ENCODE measurements around the gene PKIG.
A peak's percentile ranks its signal among the peaks of the same experiment; 100 is the strongest.
"Not testable (repeated sequence)": the region's sequence is repeated elsewhere in the genome, so short reads cannot be mapped to it uniquely, and the experiment has no call there.

PKIG gene

DNA sequence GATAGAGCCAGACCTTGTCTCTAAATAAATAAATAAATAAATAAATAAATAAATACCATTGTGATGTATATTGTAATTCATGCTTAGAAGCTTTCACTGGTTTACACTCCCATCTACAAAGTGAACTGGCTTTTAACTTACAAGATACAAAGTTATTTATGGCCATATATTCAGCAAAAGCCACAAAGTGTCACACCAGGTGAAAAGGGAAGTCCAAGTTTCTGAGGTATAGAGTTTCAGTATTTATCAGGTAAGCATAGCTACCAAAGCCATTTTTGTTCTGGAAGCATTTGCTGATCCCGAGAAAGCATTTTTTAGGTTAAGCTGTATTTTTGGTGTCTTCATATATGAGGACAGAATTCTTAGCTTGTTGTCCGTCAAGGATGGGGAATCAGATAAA is 22.1 kb upstream of the PKIG start:
- Mint-ChIP-seq H3K4me3 (no peak overlapping the region), H3K36me3 (no peaks in the 10 kb centered on the region), H3K27ac (no peak overlapping the region), H3K27me3 (no peaks in the 10 kb centered on the region), H3K4me1 (peaks cover 12% of the 10 kb centered on the region), H3K9me3 (no peaks in the 10 kb centered on the region)
- no peak for ATAC-seq

DNA sequence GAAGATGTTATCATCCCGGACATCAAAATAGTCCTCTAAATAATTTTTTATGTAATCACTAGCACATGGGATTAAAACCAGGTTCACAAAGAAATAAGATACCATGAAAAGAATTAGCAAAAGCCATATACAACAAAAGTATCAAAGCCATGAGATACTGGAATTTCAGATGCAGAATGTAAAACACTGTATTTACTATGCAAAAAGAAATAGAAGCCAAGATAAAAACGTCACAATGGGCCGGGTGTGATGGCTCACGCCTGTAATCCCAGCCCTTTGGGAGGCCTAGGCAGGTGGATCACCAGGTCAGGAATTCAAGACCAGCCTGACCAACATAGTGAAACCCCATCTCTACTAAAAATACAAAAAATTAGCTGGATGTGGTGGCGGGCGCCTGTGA is 21.6 kb upstream of the PKIG start:
- not testable (repeated sequence) for ATAC-seq, H3K27me3 Mint-ChIP-seq

GRCh38 chr20:44561876-44562275 is 20.5 kb upstream of the PKIG start:
- H3K4me1 Mint-ChIP-seq, result peaks cover 12% of the 10 kb centered on the region
- H3K4me3 Mint-ChIP-seq, result no peak overlapping the region
- H3K9me3 Mint-ChIP-seq, result no peaks in the 10 kb centered on the region
- no peak for ATAC-seq
- no peak overlapping the region for H3K27ac Mint-ChIP-seq
- H3K27me3 Mint-ChIP-seq, result no peaks in the 10 kb centered on the region
- no peaks in the 10 kb centered on the region for H3K36me3 Mint-ChIP-seq

More for the DNA sequence above, 21.6 kb upstream of the PKIG start:
- not testable (repeated sequence) for H3K4me3 Mint-ChIP-seq, H3K36me3 Mint-ChIP-seq, H3K27ac Mint-ChIP-seq, H3K9me3 Mint-ChIP-seq
- H3K4me1 Mint-ChIP-seq, result peaks cover 12% of the 10 kb centered on the region

GRCh38 chr20:44566018-44566417 is 16.4 kb upstream of the PKIG start:
- no peaks in the 10 kb centered on the region for H3K9me3 Mint-ChIP-seq
- no peak overlapping the region for H3K27ac Mint-ChIP-seq
- no peak for ATAC-seq
- H3K36me3 Mint-ChIP-seq, result no peaks in the 10 kb centered on the region
- H3K4me1 Mint-ChIP-seq, result no peaks in the 10 kb centered on the region
- no peak overlapping the region for H3K4me3 Mint-ChIP-seq
- no peaks in the 10 kb centered on the region for H3K27me3 Mint-ChIP-seq

GRCh38 chr20:44566811-44567210 is 15.6 kb upstream of the PKIG start:
- no peak overlapping the region for H3K4me3 Mint-ChIP-seq
- no peaks in the 10 kb centered on the region for H3K4me1 Mint-ChIP-seq
- no peak overlapping the region for H3K27ac Mint-ChIP-seq
- no peaks in the 10 kb centered on the region for H3K27me3 Mint-ChIP-seq
- no peaks in the 10 kb centered on the region for H3K36me3 Mint-ChIP-seq
- H3K9me3 Mint-ChIP-seq, result no peaks in the 10 kb centered on the region
- no peak for ATAC-seq

GRCh38 chr20:44570367-44570766 is 12.0 kb upstream of the PKIG start:
- Mint-ChIP-seq H3K27ac (no peak overlapping the region), H3K9me3 (no peaks in the 10 kb centered on the region), H3K36me3 (no peaks in the 10 kb centered on the region), H3K27me3 (no peaks in the 10 kb centered on the region), H3K4me1 (no peaks in the 10 kb centered on the region), H3K4me3 (no peak overlapping the region)
- ATAC-seq, result no peak

- H3K4me3 Mint-ChIP-seq, result no peak overlapping the region
- ATAC-seq, result no peak
- no peaks in the 10 kb centered on the region for H3K36me3 Mint-ChIP-seq
- no peaks in the 10 kb centered on the region for H3K27me3 Mint-ChIP-seq
- H3K9me3 Mint-ChIP-seq, result no peaks in the 10 kb centered on the region
- H3K27ac Mint-ChIP-seq, result no peak overlapping the region
- H3K4me1 Mint-ChIP-seq, result peaks cover 9% of the 10 kb centered on the region
Observed at GRCh38 chr20:44571362-44571988, 10.9 kb upstream of the PKIG start.

DNA sequence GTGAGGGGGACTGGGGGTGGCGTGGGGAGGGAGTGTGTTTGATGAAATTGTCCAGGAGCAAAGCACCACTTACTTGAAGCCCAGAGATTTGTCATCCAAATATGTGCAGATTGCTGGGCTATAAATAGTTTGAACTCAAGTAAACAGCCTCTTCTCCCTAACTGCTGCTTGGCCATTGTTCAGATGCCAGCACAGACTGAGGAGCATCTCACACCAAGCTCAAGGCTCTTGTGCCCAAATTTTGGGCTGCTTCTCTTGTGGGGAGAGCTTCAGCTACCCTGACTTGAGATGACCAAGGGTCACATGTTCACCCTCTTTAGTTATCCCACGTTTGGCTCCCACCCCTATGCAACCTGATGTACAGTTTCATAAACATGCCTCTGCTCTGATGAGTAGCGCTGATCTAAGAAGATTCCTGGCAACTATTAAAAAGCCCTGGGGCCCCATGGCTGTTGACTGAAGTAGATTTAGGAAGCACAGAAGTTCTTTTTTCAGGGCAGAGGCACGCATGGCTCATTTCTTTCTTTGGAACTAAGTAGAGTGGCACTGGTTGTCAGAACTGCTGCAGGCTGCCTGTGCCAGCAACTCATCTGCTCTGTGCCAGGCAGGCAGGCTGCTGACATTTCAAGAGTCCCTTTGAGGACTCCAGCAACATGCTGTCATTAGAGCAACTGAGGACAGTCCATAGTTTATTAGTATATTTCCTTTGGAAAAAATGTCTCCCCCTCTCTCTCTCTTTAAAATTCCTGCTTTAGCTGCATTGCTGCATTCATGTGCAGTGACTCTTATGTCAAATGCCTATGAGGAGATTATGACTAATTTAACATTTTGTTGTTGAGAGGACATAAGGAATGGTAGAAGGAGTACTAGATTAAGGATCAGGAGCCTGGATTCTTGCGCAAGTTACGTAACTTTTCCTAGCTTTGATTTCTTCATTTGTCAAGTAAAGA is 9.6 kb upstream of the PKIG start:
- H3K27ac Mint-ChIP-seq, result no peak overlapping the region
- no peaks in the 10 kb centered on the region for H3K36me3 Mint-ChIP-seq
- ATAC-seq, result no peak
- H3K4me3 Mint-ChIP-seq, result no peak overlapping the region
- H3K9me3 Mint-ChIP-seq, result no peaks in the 10 kb centered on the region
- peaks cover 16% of the 10 kb centered on the region for H3K4me1 Mint-ChIP-seq
- no peaks in the 10 kb centered on the region for H3K27me3 Mint-ChIP-seq

GRCh38 chr20:44573501-44573869 is 8.9 kb upstream of the PKIG start:
- Mint-ChIP-seq H3K4me1 (peaks cover 18% of the 10 kb centered on the region), H3K4me3 (no peak overlapping the region), H3K36me3 (no peaks in the 10 kb centered on the region), H3K27me3 (no peaks in the 10 kb centered on the region), H3K9me3 (no peaks in the 10 kb centered on the region), H3K27ac (no peak overlapping the region)
- no peak for ATAC-seq

DNA sequence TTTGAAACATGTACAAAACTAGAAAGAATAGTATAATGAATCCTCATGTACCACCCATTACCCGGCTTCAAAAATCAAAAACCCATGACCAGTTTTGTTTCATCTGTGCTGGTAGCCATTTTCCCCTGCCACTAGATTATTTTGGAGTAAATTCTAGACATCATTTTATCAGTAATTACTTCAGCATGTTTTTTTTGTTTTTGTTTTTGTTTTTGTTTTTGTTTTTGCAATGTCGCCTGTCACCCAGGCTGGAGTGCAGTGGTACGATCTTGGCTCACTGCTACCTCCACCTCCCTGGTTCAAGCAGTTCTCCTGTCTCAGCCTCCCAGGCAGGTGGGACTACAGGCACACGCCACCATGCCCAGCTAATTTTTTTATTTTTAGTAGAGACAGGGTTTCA is 8.0 kb upstream of the PKIG start:
- Mint-ChIP-seq H3K4me3 (no peak overlapping the region), H3K36me3 (no peaks in the 10 kb centered on the region), H3K4me1 (peaks cover 25% of the 10 kb centered on the region), H3K27me3 (no peaks in the 10 kb centered on the region), H3K9me3 (no peaks in the 10 kb centered on the region), H3K27ac (no peak overlapping the region)
- ATAC-seq, result no peak

DNA sequence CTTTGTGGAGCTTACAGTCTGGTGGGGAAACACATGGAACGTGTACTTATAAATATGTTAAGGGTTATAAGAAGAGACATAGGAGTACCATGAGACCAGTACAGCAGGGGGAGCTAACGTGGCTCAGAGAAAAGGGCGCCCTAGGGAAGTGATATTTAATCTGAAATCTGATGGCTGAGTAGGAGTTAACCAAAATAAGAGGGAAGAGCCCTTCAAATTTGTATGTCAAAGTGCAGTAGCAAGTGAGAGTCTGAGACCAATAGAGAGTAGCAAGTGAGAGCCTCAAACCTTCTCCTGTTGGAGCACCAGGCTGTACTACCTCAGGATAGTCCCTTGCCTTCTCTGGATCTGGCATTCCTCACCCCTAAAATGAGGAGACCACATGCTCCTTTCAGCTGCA is 6.1 kb upstream of the PKIG start:
- peak; percentile 85 for ATAC-seq
- peak overlapping the region; percentile 2 for H3K4me3 Mint-ChIP-seq
- H3K9me3 Mint-ChIP-seq, result no peaks in the 10 kb centered on the region
- H3K27me3 Mint-ChIP-seq, result no peaks in the 10 kb centered on the region
- H3K36me3 Mint-ChIP-seq, result no peaks in the 10 kb centered on the region
- peak overlapping the region; percentile 76 for H3K27ac Mint-ChIP-seq
- H3K4me1 Mint-ChIP-seq, result peaks cover 44% of the 10 kb centered on the region

DNA sequence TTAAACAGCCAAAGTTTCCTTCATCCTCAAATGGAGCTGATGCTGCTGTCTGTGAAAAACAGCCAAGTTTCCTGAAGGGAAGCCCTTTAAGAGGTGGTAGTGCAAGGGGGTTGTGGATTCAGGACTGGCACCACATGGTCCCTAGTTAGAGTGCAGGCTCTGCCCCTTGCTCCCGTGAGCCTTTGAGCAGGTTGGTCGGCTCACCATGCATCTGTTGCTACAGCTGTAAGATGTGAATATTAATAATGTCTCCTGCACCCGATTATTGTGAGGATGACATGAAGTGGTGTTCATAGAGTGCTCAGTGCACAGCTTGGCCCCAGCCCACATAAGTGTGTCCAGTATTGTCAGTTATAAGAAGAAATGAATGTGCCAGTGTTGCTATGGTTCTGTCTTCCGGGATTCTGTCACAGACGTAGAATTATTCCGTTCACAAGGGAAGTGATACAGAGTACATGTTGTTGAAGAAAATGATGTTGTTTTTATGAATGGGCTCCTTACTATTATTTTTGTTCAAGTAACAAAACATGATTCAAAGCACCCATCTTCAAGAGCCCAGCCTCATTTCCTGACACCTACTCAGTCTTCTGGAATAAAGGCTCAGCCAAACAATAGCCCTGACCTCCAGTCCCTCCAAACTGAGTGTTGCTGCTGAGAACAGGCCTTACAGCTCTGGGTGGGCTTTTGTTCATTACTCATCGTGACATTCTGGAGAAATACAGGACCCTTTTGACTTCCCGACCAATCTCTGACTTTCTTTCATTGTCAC is 2.9 kb upstream of the PKIG start:
- Mint-ChIP-seq H3K9me3 (no peaks in the 10 kb centered on the region), H3K4me3 (no peak overlapping the region), H3K27me3 (no peaks in the 10 kb centered on the region), H3K4me1 (peaks cover 71% of the 10 kb centered on the region), H3K27ac (peak overlapping the region; percentile 93), H3K36me3 (no peaks in the 10 kb centered on the region)
- ATAC-seq, result peak; percentile 67

- Mint-ChIP-seq H3K9me3 (no peaks in the 10 kb centered on the region), H3K4me3 (peak overlapping the region; percentile 85), H3K36me3 (no peaks in the 10 kb centered on the region), H3K27me3 (no peaks in the 10 kb centered on the region), H3K4me1 (peaks cover 81% of the 10 kb centered on the region), H3K27ac (peak overlapping the region; percentile 93)
- no peak for ATAC-seq
Observed at GRCh38 chr20:44580581-44581268, 1.7 kb upstream of the PKIG start.

- Mint-ChIP-seq H3K9me3 (no peaks in the 10 kb centered on the region), H3K27me3 (no peaks in the 10 kb centered on the region), H3K4me1 (peaks cover 80% of the 10 kb centered on the region), H3K36me3 (no peaks in the 10 kb centered on the region), H3K27ac (peak overlapping the region; percentile 93), H3K4me3 (peak overlapping the region; percentile 85)
- no peak for ATAC-seq
Observed at GRCh38 chr20:44581515-44581914, 864 bp upstream of the PKIG start.

- no peaks in the 10 kb centered on the region for H3K27me3 Mint-ChIP-seq
- peaks cover 89% of the 10 kb centered on the region for H3K4me1 Mint-ChIP-seq
- H3K9me3 Mint-ChIP-seq, result no peaks in the 10 kb centered on the region
- no peak for ATAC-seq
- H3K36me3 Mint-ChIP-seq, result peaks cover 4% of the 10 kb centered on the region
- peak overlapping the region; percentile 85 for H3K4me3 Mint-ChIP-seq
- peak overlapping the region; percentile 93 for H3K27ac Mint-ChIP-seq
Observed at GRCh38 chr20:44583157-44583556, 778 bp downstream of the PKIG start.

Data from stimulated activated memory B cell treated with anti-CD40 and anti-IgM and Interleukin-4, amounts not matched to agents 10 μg/mL and 1 μg/mL and 100 μg/mL, for 72 hours (primary cell).